Keratinocyte (primary cell): ENCODE results near the gene FUT8.

Experiments used
- EZH2 ChIP-seq: IDR thresholded peaks from one replicate; pipeline ENCODE4 v1.6.1; 2012; ENCODE audit warnings: inconsistent platforms, mild to moderate bottlenecking, low read length, moderate library complexity
- TF ChIP-seq, protein P1 (sequence below), 3 experiments: IDR thresholded peaks in 1 of 3; conservative IDR thresholded peaks in 1 of 3; optimal IDR thresholded peaks in 1 of 3; 2 replicates in 2 of 3; 3 replicates in 1 of 3; pipeline versions ENCODE3 to v1.5.1; 2011; ENCODE audit warnings: low read length in 3 of 3, mild to moderate bottlenecking in 3 of 3, moderate library complexity in 2 of 3, control low read depth in 1 of 3, inconsistent platforms in 1 of 3; ENCODE audit not compliant: insufficient read depth in 2 of 3; ENCODE audit errors: extremely low read depth in 1 of 3

DNA sequence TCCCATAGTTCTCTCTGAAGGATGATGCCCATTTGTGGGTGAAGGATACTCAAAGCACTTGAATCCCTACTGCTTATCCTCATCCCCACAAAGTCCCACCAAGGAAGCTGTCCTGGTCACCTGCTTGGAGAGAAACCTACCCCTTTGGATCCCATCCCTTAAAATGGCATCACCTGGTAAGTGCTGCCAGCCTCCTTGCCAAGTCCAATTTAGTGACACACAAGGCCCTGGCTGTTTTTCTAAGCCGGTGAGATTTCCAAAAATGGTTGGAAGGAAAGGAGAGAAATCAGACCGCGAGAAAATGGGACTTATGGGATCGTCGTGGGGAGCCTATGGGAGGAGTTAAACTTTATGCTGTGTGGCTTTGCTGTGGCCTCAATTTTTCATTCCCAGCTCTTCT lies 358.2 kb downstream of the FUT8 start:
- TF ChIP-seq, protein P1, sequence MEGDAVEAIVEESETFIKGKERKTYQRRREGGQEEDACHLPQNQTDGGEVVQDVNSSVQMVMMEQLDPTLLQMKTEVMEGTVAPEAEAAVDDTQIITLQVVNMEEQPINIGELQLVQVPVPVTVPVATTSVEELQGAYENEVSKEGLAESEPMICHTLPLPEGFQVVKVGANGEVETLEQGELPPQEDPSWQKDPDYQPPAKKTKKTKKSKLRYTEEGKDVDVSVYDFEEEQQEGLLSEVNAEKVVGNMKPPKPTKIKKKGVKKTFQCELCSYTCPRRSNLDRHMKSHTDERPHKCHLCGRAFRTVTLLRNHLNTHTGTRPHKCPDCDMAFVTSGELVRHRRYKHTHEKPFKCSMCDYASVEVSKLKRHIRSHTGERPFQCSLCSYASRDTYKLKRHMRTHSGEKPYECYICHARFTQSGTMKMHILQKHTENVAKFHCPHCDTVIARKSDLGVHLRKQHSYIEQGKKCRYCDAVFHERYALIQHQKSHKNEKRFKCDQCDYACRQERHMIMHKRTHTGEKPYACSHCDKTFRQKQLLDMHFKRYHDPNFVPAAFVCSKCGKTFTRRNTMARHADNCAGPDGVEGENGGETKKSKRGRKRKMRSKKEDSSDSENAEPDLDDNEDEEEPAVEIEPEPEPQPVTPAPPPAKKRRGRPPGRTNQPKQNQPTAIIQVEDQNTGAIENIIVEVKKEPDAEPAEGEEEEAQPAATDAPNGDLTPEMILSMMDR (optimal IDR thresholded peaks at IDR 0.05 in 1 of 3, IDR thresholded peaks at IDR 0.05 in 1 of 3, conservative IDR thresholded peaks at IDR 0.05 in 1 of 3; ENCODE audit: extremely low read depth in 1 of 3, insufficient read depth in 2 of 3, low read length in 3 of 3): no peak
- TF ChIP-seq EZH2: no peak
